Upper lobe of left lung (tissue), 4 donors: Measurements from ENCODE around the gene LDAH.

Experiments
- CTCF ChIP-seq, 6 experiments: fragments of 450-650 bp in 4 of 6; fragments of 200-600 bp in 2 of 6; sonication (generic) in 2 of 6; IDR thresholded peaks; one replicate each; pipeline ENCODE4 v1.5.1; 2016 to 2019; ENCODE audit warnings: antibody characterized with exemption in 6 of 6
- POLR2A ChIP-seq, 4 donors: fragments of 450-650 bp; IDR thresholded peaks; one replicate each; pipeline ENCODE4 v1.5.1; 2016 to 2017; ENCODE audit warnings: antibody characterized with exemption in 4 of 4, mild to moderate bottlenecking in 2 of 4
- POLR2AphosphoS5 ChIP-seq, 2 donors: sonication (generic); formaldehyde crosslinking; IDR thresholded peaks; one replicate each; pipeline ENCODE4 v1.5.1; 2017; ENCODE audit warnings: antibody characterized with exemption in 2 of 2

- TF ChIP-seq CTCF (IDR thresholded peaks at IDR 0.05): no peak
- TF ChIP-seq POLR2AphosphoS5 (IDR thresholded peaks at IDR 0.05): no peak
- no peak for TF ChIP-seq POLR2A (IDR thresholded peaks at IDR 0.05)
Measured at GRCh38 chr2:20702563-20702962, 120.3 kb downstream of the LDAH start.
